Transverse colon (tissue), 4 donors: ENCODE results near the gene MED29. TPM values are rescaled to one million over a fixed set of nuclear protein-coding genes. Genes with fewer than 3 reads are reported as not detected.

Experiments used
- DNase-seq: peaks from one replicate; pipeline ENCODE4 v3.0.0-alpha.2; 2019
- H3K27ac ChIP-seq, 4 donors: fragments of 200-600 bp; sonication (generic); 2 replicates each; pipeline ENCODE4 v1.5.1; 2016 to 2018; ENCODE audit warnings: inconsistent platforms in 4 of 4
- H3K27me3 ChIP-seq: fragments of 200-600 bp; sonication (generic); 2 replicates; pipeline ENCODE4 v1.5.1; 2017; ENCODE audit warnings: inconsistent platforms
- H3K36me3 ChIP-seq, 4 donors: fragments of 200-600 bp; sonication (generic); 2 replicates each; pipeline ENCODE4 v1.5.1; 2017 to 2019; ENCODE audit warnings: inconsistent platforms in 4 of 4
- H3K4me1 ChIP-seq, 4 donors: fragments of 200-600 bp; sonication (generic); 2 replicates each; pipeline ENCODE4 v1.5.1; 2017 to 2020; ENCODE audit warnings: inconsistent platforms in 4 of 4
- H3K4me3 ChIP-seq, 4 donors: fragments of 200-600 bp; sonication (generic); 1 replicate in 1 of 4; 2 replicates in 3 of 4; pipeline versions ENCODE4 v1.5.1 to v1.6.1; 2017 to 2019; ENCODE audit warnings: inconsistent platforms in 4 of 4
- H3K9me3 ChIP-seq, 2 donors: fragments of 200-600 bp; sonication (generic); 2 replicates each; pipeline ENCODE4 v1.5.1; 2017 to 2019; ENCODE audit warnings: inconsistent platforms in 2 of 2
- CTCF ChIP-seq, 5 experiments: fragments of 200-600 bp in 3 of 5; fragments of 450-650 bp in 2 of 5; sonication (generic) in 3 of 5; IDR thresholded peaks; 1 replicate in 2 of 5; 2 replicates in 3 of 5; pipeline ENCODE4 v1.5.1; 2016 to 2017; ENCODE audit warnings: antibody characterized with exemption in 5 of 5, inconsistent platforms in 3 of 5, mild to moderate bottlenecking in 2 of 5, moderate library complexity in 1 of 5
- EP300 ChIP-seq: sonication (generic); formaldehyde crosslinking; IDR thresholded peaks from one replicate; pipeline ENCODE4 v1.6.1; 2017; ENCODE audit warnings: antibody characterized with exemption, low read depth
- POLR2A ChIP-seq: fragments of 450-650 bp; IDR thresholded peaks from one replicate; pipeline ENCODE4 v1.6.1; 2016; ENCODE audit warnings: antibody characterized with exemption, mild to moderate bottlenecking, moderate library complexity
- POLR2AphosphoS5 ChIP-seq, 3 donors: sonication (generic); formaldehyde crosslinking; IDR thresholded peaks; one replicate each; pipeline ENCODE4 v1.6.1; 2016; ENCODE audit warnings: antibody characterized with exemption in 3 of 3
- WGBS, 2 donors: methylation state at CpG; one replicate each; pipeline ENCODE4 v1.1.5; 2018; ENCODE audit warnings: low coverage in 1 of 2; 5-methylcytosine and 5-hydroxymethylcytosine counted together
- in situ Hi-C, 4 donors: fragments of 200-750 bp; cut with MboI; loops; one replicate each; pipeline versions ENCODE4 v1.15.0 to v1.15.1; 2017; ENCODE audit warnings: low sequenced_read_pairs in 3 of 4, low pct_ligation_motif_present in 1 of 4, low pct_unique_long_range_greater_than_20kb in 1 of 4
- intact Hi-C: fragments of 100-400 bp; cut with DNase I; formaldehyde crosslinking; loops from one replicate; pipeline ENCODE4 v1.15.1; 2023; ENCODE audit warnings: low total_unique reads
- total RNA-seq, 4 donors: library from RNA; depleted of rRNA; stranded (reverse); fragments of >200 nt; gene quantifications; one replicate each; pipeline ENCODE4 v1.1.0, GENCODE V29; 2016

MED29 gene
- total RNA-seq, 4 donors from 2014 or later = 22.8 to 37.4 (median 27.8) TPM

- peak within 1 kb of the TSS; percentile 88 to 98 (median 96) for H3K27ac ChIP-seq
- peaks cover 13 to 43% (median 27%) of the 10 kb centered on the region in 4 donors for H3K4me1 ChIP-seq
- in situ Hi-C loops = loop anchor here in 2 of 4 donors (10.0 to 25.0 kb wide), 2 partner anchors 89 to 92 kb away; partner anchors contain the start of genes EID2B (in 2 of the 2) and EID2 (in 1 of the 2)
- no peaks in the 10 kb centered on the region for H3K9me3 ChIP-seq
- intact Hi-C loops = no loop called here
- peak within 1 kb of the TSS; percentile 61 to 95 (median 94) for H3K4me3 ChIP-seq
- DNase-seq = peak; percentile 98
- 0% methylated on average over 3 to 68 of the region's 68 CpGs for WGBS, 2 donors
- no peaks in the 10 kb centered on the region for H3K27me3 ChIP-seq
- H3K36me3 ChIP-seq = no peaks in the 10 kb centered on the region
- TF ChIP-seq POLR2A (peak; percentile 96), CTCF (IDR thresholded peaks at IDR 0.05) (no peak), POLR2AphosphoS5 (IDR thresholded peaks at IDR 0.05) (peak; percentile 97 to 99 (median 98)), EP300 (no peak)
Measured at GRCh38 chr19:39445196-39446111, 54.3 kb downstream of the MED29 start, which contains the start of gene SUPT5H. SUPT5H (plus strand) TSS chr19:39445582; CDS start chr19:39445891, 309 bp downstream.

GRCh38 chr19:39446365-39447084, 55.3 kb downstream of the MED29 start:
- intact Hi-C loops (no loop called here), in situ Hi-C loops (loop anchor here in 2 of 4 donors (10.0 to 25.0 kb wide), 2 partner anchors 88 to 91 kb away; partner anchors contain the start of genes EID2B (in 2 of the 2) and EID2 (in 1 of the 2))
- no peaks in the 10 kb centered on the region for H3K36me3 ChIP-seq
- peaks cover 13 to 41% (median 28%) of the 10 kb centered on the region in 4 donors for H3K4me1 ChIP-seq
- no peaks in the 10 kb centered on the region for H3K9me3 ChIP-seq
- TF ChIP-seq CTCF (IDR thresholded peaks at IDR 0.05) (no peak), POLR2A (no peak), EP300 (no peak), POLR2AphosphoS5 (IDR thresholded peaks at IDR 0.05) (no peak)
- WGBS, 2 donors = 24 to 77% methylated on average over 2 to 16 of the region's 16 CpGs
- H3K27ac ChIP-seq = peak overlapping the region; percentile 88 to 98 (median 96)
- no peaks in the 10 kb centered on the region for H3K27me3 ChIP-seq
- peak overlapping the region; percentile 61 to 95 (median 94) for H3K4me3 ChIP-seq
- no peak for DNase-seq

- DNase-seq = no peak
Measured at GRCh38 chr19:39448271-39448670, 57.1 kb downstream of the MED29 start.

More at GRCh38 chr19:39448271-39448670, 57.1 kb downstream of the MED29 start:
- Histone ChIP-seq H3K4me3 (no peak overlapping the region), H3K36me3 (peaks cover 0 to 6% (median under 1%) of the 10 kb centered on the region in 4 donors), H3K9me3 (no peaks in the 10 kb centered on the region), H3K27ac (no peak overlapping the region), H3K4me1 (peaks cover 13 to 41% (median 28%) of the 10 kb centered on the region in 4 donors), H3K27me3 (no peaks in the 10 kb centered on the region)
- 67 to 69% methylated on average over 3 of the region's 3 CpGs for WGBS, 2 donors
- in situ Hi-C loops (loop anchor here in 2 of 4 donors (10.0 to 25.0 kb wide), 2 partner anchors 87 to 89 kb away; partner anchors contain the start of genes EID2B (in 2 of the 2) and EID2 (in 1 of the 2)), intact Hi-C loops (no loop called here)
- TF ChIP-seq EP300 = no peak
- TF ChIP-seq POLR2A = no peak
- no peak for TF ChIP-seq POLR2AphosphoS5 (IDR thresholded peaks at IDR 0.05)
- TF ChIP-seq CTCF (IDR thresholded peaks at IDR 0.05) = no peak
